Measurements from ENCODE around the gene CAMKV. TPM values are rescaled to one million over a fixed set of nuclear protein-coding genes. Genes with fewer than 3 reads are reported as not detected.
"Not testable (repeated sequence)": the region's sequence is repeated elsewhere in the genome, so short reads cannot be mapped to it uniquely, and the experiment has no call there.

CAMKV gene
- total and polyA plus RNA-seq, 2 experiments from 2014 or later = 0.09 TPM; not detected in 1

- no peaks in the 10 kb centered on the region for H3K4me1 ChIP-seq (ENCODE audit: low read depth)
- DNase-seq (ENCODE audit: low read depth in 1 of 2, low spot score in 1 of 2) = peak; percentile 83 to 89
- TF ChIP-seq CTCF (IDR thresholded peaks at IDR 0.05; ENCODE audit: low read depth, low read length) = peak; percentile 91
- H3K4me3 ChIP-seq = no peak overlapping the region
- no peaks in the 10 kb centered on the region for H3K9me3 ChIP-seq (ENCODE audit: low read depth)
- H3K27me3 ChIP-seq = no peaks in the 10 kb centered on the region
- no peak overlapping the region for H3K27ac ChIP-seq
- H3K36me3 ChIP-seq = no peaks in the 10 kb centered on the region
These were observed 30.4 kb downstream of the CAMKV start for GRCh38 chr3:49839193-49839809.

DNA sequence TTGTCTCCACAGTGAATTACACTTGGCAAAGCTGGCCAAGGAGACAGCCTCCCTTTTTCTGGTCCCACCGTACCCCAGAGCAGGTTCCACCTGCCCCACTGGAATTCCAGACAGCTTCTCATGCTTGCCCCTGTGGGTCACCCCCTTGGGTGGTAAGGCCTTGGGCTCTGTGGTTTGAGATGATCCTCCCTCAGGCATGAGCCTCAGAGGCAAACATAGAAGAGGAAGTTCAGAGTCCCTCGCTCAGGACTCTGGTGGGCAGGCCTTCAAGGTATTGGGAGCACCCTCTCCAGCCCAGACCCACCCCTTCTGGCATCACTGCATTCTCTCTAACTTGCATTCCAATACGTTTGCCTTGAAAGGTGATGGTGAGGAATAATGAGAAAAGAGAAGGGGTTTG, 38.4 kb downstream of the CAMKV start:
- no peaks in the 10 kb centered on the region for H3K9me3 ChIP-seq (ENCODE audit: low read depth)
- no peak for TF ChIP-seq CTCF (IDR thresholded peaks at IDR 0.05; ENCODE audit: low read depth, low read length)
- no peak overlapping the region for H3K4me3 ChIP-seq
- no peak overlapping the region for H3K27ac ChIP-seq
- H3K27me3 ChIP-seq = no peaks in the 10 kb centered on the region
- no peaks in the 10 kb centered on the region for H3K4me1 ChIP-seq (ENCODE audit: low read depth)
- DNase-seq (ENCODE audit: low read depth in 1 of 2, low spot score in 1 of 2) = no peak
- no peaks in the 10 kb centered on the region for H3K36me3 ChIP-seq

DNA sequence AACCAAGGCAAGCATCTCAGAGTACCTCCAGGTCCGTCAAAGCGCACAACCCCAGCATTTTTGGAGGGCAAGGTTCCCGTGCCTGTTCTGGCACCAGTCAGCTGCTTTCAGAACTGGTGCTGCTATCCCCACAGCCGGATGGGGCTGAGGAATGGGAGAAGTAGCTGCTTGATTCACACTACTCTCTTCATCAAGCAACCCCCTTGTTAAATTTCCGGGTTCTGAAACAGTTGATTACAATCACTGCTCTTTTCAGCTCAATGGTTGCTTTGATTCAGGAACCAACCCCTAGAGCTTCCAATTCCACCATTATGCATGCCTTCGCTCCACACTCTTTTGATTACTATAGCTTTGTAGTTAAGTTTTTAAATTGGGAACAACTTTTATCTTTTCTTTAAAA, 43.7 kb downstream of the CAMKV start:
- DNase-seq (ENCODE audit: low read depth in 1 of 2, low spot score in 1 of 2) = peak in 1 of 2 donors; percentile 7
- no peak overlapping the region for H3K4me3 ChIP-seq
- H3K27me3 ChIP-seq = no peaks in the 10 kb centered on the region
- H3K4me1 ChIP-seq (ENCODE audit: low read depth) = no peaks in the 10 kb centered on the region
- no peak for TF ChIP-seq CTCF (IDR thresholded peaks at IDR 0.05; ENCODE audit: low read depth, low read length)
- H3K27ac ChIP-seq = no peak overlapping the region
- no peaks in the 10 kb centered on the region for H3K9me3 ChIP-seq (ENCODE audit: low read depth)
- no peaks in the 10 kb centered on the region for H3K36me3 ChIP-seq

DNA sequence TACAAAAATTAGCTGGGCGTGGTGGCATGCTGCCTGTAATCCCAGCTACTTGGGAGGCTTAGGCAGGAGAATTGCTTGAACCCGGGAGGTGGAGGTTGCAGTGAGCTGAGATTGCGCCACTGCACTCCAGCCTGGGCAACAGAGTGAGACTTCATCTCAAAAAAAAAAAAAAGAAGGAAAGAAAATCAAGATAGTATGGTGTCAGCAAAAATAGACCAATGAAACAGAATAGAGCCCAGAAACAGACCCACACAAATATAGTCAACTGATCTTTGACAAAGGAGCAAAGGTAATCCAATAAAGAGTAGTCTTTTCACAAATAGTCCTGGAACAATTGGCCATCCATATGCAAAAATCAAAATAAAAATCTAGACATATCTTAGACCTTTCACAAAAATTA, 46.6 kb downstream of the CAMKV start:
- H3K9me3 ChIP-seq (ENCODE audit: low read depth); H3K27me3 ChIP-seq; DNase-seq (ENCODE audit: low read depth in 1 of 2, low spot score in 1 of 2); H3K27ac ChIP-seq; H3K36me3 ChIP-seq; H3K4me1 ChIP-seq (ENCODE audit: low read depth); H3K4me3 ChIP-seq: not testable (repeated sequence)

DNA sequence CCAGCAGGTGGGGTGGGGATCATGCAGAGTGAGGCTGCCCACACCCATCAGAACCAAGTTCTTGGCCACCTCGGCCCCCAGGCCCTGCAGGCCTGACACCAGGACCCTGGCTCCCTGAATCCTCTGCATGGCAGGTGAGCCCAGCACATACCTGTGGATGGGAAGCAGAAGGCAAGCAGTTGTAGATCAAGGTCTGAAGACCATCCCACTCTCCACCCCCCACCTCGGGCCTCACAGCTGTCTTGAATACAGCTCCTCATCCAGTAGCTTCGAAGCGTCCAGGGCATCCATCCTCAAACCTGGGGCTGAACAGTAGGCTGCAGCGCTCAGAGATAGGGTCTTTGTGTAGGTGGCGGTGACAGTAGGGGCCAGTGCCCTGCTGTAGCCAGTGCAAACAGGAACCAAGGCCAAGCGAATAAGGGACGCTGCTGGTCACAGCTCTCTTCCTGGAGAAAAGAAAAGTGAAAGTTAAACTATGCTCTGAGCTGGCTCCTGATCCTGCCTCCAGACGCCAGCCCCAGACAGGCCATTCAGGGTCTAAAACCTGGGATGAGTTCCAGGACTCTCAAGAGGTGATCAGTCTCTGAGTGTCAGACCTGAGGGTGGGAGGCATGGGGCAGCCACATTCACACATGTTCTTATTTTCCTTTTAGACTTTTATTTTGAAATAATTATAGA, 56.1 kb downstream of the CAMKV start, which contains the start of gene UBA7:
Gene UBA7 (minus strand): TSS at position 457 of the 678 bp plus-strand sequence. CDS start 166 bp downstream, at position 291.
- Histone ChIP-seq H3K27ac (no peak within 1 kb of the TSS), H3K36me3 (no peaks in the 10 kb centered on the region), H3K27me3 (no peaks in the 10 kb centered on the region), H3K9me3 (ENCODE audit: low read depth) (no peaks in the 10 kb centered on the region), H3K4me1 (ENCODE audit: low read depth) (peaks cover 7% of the 10 kb centered on the region), H3K4me3 (no peak within 1 kb of the TSS)
- peak in 1 of 2 donors; percentile 86 for DNase-seq (ENCODE audit: low read depth in 1 of 2, low spot score in 1 of 2)
- TF ChIP-seq CTCF (IDR thresholded peaks at IDR 0.05; ENCODE audit: low read depth, low read length) = no peak

DNA sequence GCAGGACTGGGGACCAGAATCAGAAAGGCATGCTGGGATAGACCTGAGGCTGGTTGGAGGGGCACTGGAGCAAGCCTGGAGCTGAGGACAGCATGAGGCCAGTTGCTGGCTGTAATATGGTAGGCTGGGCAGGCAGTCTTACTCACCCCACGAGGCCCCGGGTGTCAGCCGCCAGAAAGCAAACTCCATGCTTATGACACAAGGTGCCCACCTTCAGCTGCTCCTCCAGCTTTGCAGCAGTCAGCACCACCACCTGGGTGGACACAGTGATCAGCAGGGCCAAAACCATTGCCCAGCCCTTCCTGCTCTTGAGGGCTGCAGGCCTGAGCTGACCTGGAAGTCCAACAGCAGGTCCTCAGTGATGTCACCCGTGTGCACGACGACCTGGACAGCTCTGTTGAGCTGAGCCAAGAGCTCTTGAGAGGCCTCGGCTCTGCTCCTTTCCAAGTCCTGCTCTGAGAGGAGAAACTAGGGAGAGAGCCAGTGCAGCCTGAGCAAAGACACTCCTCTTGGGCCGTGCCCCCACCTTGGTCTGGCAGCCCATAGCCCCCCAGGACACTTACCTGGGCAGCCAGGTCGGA, 56.7 kb downstream of the CAMKV start:
- TF ChIP-seq CTCF (IDR thresholded peaks at IDR 0.05; ENCODE audit: low read depth, low read length) = no peak
- H3K4me1 ChIP-seq (ENCODE audit: low read depth) = peaks cover 7% of the 10 kb centered on the region
- H3K36me3 ChIP-seq = no peaks in the 10 kb centered on the region
- no peaks in the 10 kb centered on the region for H3K27me3 ChIP-seq
- H3K9me3 ChIP-seq (ENCODE audit: low read depth) = no peaks in the 10 kb centered on the region
- H3K4me3 ChIP-seq = no peak overlapping the region
- no peak for DNase-seq (ENCODE audit: low read depth in 1 of 2, low spot score in 1 of 2)
- no peak overlapping the region for H3K27ac ChIP-seq

Measured in cardiac muscle cell (in vitro differentiated cells and primary cell).